Endothelial cell of umbilical vein (primary cell): Measurements from ENCODE around the gene TREML4. TPM values are rescaled to one million over a fixed set of nuclear protein-coding genes. Genes with fewer than 3 reads are reported as not detected.

ENCODE experiments used
- BruUV-seq: library from RNA; stranded (reverse); fragments of 400-500 nt; replicated peaks from 2 replicates; lab custom pipeline; 2021; lab: Mats Ljungman, UMichigan
- CTCF ChIA-PET: fragments of 300-600, 350-600 bp; sonication (Branson Sonifier 250); formaldehyde crosslinking; loops from one replicate; lab custom pipeline; 2021; ENCODE audit warnings: antibody characterized with exemption, inconsistent platforms; lab: Charles Lee
- POLR2A ChIA-PET: fragments of 300-600, 350-600 bp; sonication (Branson Sonifier 250); formaldehyde crosslinking; loops from one replicate; lab custom pipeline; 2021; ENCODE audit warnings: antibody characterized with exemption, inconsistent platforms; lab: Charles Lee
- DNase-seq: peaks from one replicate; pipeline ENCODE4 v3.0.0-alpha.2; 2011; ENCODE audit warnings: low read depth, low spot score
- FAIRE-seq: peaks from 2 replicates; lab custom pipeline; 2011; peaks lifted over from hg19 to GRCh38; lab: Jason Lieb, UNC
- H2AFZ ChIP-seq: 2 replicates; pipeline ENCODE4 v1.6.0; 2012; ENCODE audit warnings: low read depth, low read length, control low read depth, inconsistent platforms
- H3K27ac ChIP-seq: 2 replicates; pipeline ENCODE4 v1.5.1; 2011; ENCODE audit warnings: low read depth, mild to moderate bottlenecking, control low read depth, low read length, moderate library complexity; ENCODE audit not compliant: insufficient read depth
- H3K27me3 ChIP-seq, 2 experiments: 2 replicates each; pipeline versions ENCODE4 v1.6.0 to v1.6.1; 2011; ENCODE audit warnings: low read length in 2 of 2, mixed read lengths in 1 of 2; ENCODE audit not compliant: control insufficient read depth in 2 of 2, insufficient read depth in 2 of 2
- H3K36me3 ChIP-seq, 2 experiments: 2 replicates in 1 of 2; 3 replicates in 1 of 2; pipeline ENCODE4 v1.5.1; 2011; ENCODE audit warnings: low read length in 2 of 2, mild to moderate bottlenecking in 1 of 2, moderate library complexity in 1 of 2; ENCODE audit not compliant: control insufficient read depth in 2 of 2, insufficient read depth in 2 of 2; ENCODE audit errors: extremely low read depth in 1 of 2
- H3K4me1 ChIP-seq: 3 replicates; pipeline ENCODE4 v1.5.1; 2011; ENCODE audit warnings: mild to moderate bottlenecking, low read length; ENCODE audit not compliant: control insufficient read depth, insufficient read depth; ENCODE audit errors: extremely low read depth
- H3K4me2 ChIP-seq: 2 replicates; pipeline ENCODE4 v1.6.1; 2011; ENCODE audit warnings: low read length, control low read depth, mixed read lengths; ENCODE audit not compliant: insufficient read depth
- H3K4me3 ChIP-seq, 3 experiments: fragments of 200-600 bp in 1 of 3; sonication (generic), shearing (Covaris generic) in 1 of 3; replicated peaks in 1 of 3; 2 replicates each; pipeline ENCODE4 v1.5.1; 2011 to 2016; ENCODE audit warnings: control low read depth in 3 of 3, low read length in 3 of 3, mild to moderate bottlenecking in 2 of 3, inconsistent platforms in 1 of 3, low read depth in 1 of 3, moderate library complexity in 1 of 3; ENCODE audit not compliant: insufficient read depth in 1 of 3
- H3K79me2 ChIP-seq: 2 replicates; pipeline ENCODE4 v1.6.0; 2012; ENCODE audit warnings: low read length, inconsistent platforms; ENCODE audit not compliant: control insufficient read depth, insufficient read depth
- H3K9ac ChIP-seq: replicated peaks from 2 replicates; pipeline ENCODE3; 2011; ENCODE audit warnings: low read length, control low read depth; ENCODE audit not compliant: insufficient read depth; ENCODE audit errors: extremely low read depth
- H3K9me1 ChIP-seq: replicated peaks from 3 replicates; pipeline ENCODE4 v1.6.0; 2011; ENCODE audit warnings: mild to moderate bottlenecking, low read length; ENCODE audit not compliant: control insufficient read depth, insufficient read depth; ENCODE audit errors: extremely low read depth
- H3K9me3 ChIP-seq: replicated peaks from 2 replicates; pipeline ENCODE4 v1.5.1; 2012; ENCODE audit warnings: low read length, inconsistent platforms; ENCODE audit not compliant: control insufficient read depth, insufficient read depth
- H4K20me1 ChIP-seq: replicated peaks from 2 replicates; pipeline ENCODE3; 2011; ENCODE audit warnings: mild to moderate bottlenecking, low read length; ENCODE audit not compliant: control insufficient read depth, insufficient read depth; ENCODE audit errors: extremely low read depth
- CTCF ChIP-seq, 2 donors: IDR thresholded peaks; 1 replicate in 1 of 2; 2 replicates in 1 of 2; pipeline ENCODE4 v1.5.1; 2011; ENCODE audit warnings: low read length in 2 of 2, mild to moderate bottlenecking in 2 of 2, moderate library complexity in 2 of 2, control low read depth in 1 of 2, inconsistent platforms in 1 of 2, low read depth in 1 of 2; ENCODE audit not compliant: insufficient read depth in 1 of 2; ENCODE audit errors: extremely low read depth in 1 of 2
- EZH2 ChIP-seq: IDR thresholded peaks from 2 replicates; pipeline ENCODE4 v1.6.1; 2012; ENCODE audit warnings: borderline replicate concordance, low read depth, mild to moderate bottlenecking, moderate library complexity, low read length, inconsistent platforms; ENCODE audit not compliant: severe bottlenecking
- FOS ChIP-seq: IDR thresholded peaks from 2 replicates; pipeline ENCODE4 v1.6.1; 2011; ENCODE audit warnings: mild to moderate bottlenecking, low read length, moderate library complexity, borderline replicate concordance; ENCODE audit not compliant: insufficient read depth
- GATA2 ChIP-seq: IDR thresholded peaks from 2 replicates; pipeline ENCODE4 v1.7.0; 2011; ENCODE audit warnings: low read depth, mild to moderate bottlenecking, moderate library complexity, mixed read lengths, low read length; ENCODE audit not compliant: insufficient read length, insufficient read depth
- JUN ChIP-seq: IDR thresholded peaks from 2 replicates; pipeline ENCODE4 v1.6.1; 2011; ENCODE audit warnings: borderline replicate concordance, low read depth; ENCODE audit not compliant: insufficient read length, insufficient read depth
- MAX ChIP-seq: IDR thresholded peaks from 2 replicates; pipeline ENCODE4 v1.6.1; 2011; ENCODE audit not compliant: insufficient read depth, insufficient read length
- MYC ChIP-seq: IDR thresholded peaks from one replicate; pipeline ENCODE4 v1.6.1; 2011; ENCODE audit warnings: mild to moderate bottlenecking, low read depth, low read length
- POLR2A ChIP-seq: IDR thresholded peaks from 2 replicates; pipeline ENCODE4 v1.6.1; 2012; ENCODE audit warnings: low read depth, mild to moderate bottlenecking, control low read depth, low read length
- POLR2AphosphoS5 ChIP-seq: IDR thresholded peaks from 2 replicates; pipeline ENCODE4 v1.6.1; 2012; ENCODE audit warnings: low read depth, mild to moderate bottlenecking, control low read depth, low read length, moderate library complexity; ENCODE audit not compliant: insufficient read depth
- dilution Hi-C: fragments of 300-500 bp; cut with MboI; formaldehyde crosslinking; loops from one replicate; pipeline ENCODE4 v1.15.0; 2019; ENCODE audit warnings: low sequenced_read_pairs; ENCODE audit not compliant: extremely low pct_ligation_motif_present
- intact Hi-C: fragments of 100-400 bp; cut with micrococcal nuclease; formaldehyde crosslinking; loops from one replicate; pipeline ENCODE4 v1.10.0; 2022
- polyA plus RNA-seq, 4 experiments: library from polyadenylated mRNA; depleted of rRNA in 3 of 4; stranded (reverse) in 3 of 4; unstranded in 1 of 4; fragments of >200 nt; gene quantifications; 2 replicates each; pipeline versions ENCODE4 v1.2.1 to v1.2.3, GENCODE V29; 2011 to 2012; ENCODE audit warnings: missing spikeins in 1 of 4
- total RNA-seq: library from RNA; stranded (reverse); gene quantifications from 2 replicates; pipeline ENCODE4 v1.2.3, GENCODE V29; 2021

The TREML4 gene
- total and polyA plus RNA-seq, 2 donors (not counting 3 experiments of a cell fraction or from before 2014, with no cell fraction given), result not detected

- no peaks in the 10 kb centered on the region for H3K36me3 ChIP-seq
- BruUV-seq, result no TSS peak
- no peak for TF ChIP-seq EZH2
- no peak for TF ChIP-seq POLR2AphosphoS5
- no peak for TF ChIP-seq GATA2
- no peak overlapping the region for H2AFZ ChIP-seq
- dilution Hi-C loops, result no loop called here
- H3K79me2 ChIP-seq, result no peaks in the 10 kb centered on the region
- H3K4me1 ChIP-seq, result no peaks in the 10 kb centered on the region
- no peak for DNase-seq
- no peak overlapping the region for H3K4me3 ChIP-seq
- no peaks in the 10 kb centered on the region for H4K20me1 ChIP-seq
- POLR2A ChIA-PET, result no interaction called here
- no peak overlapping the region for H3K4me2 ChIP-seq
- H3K9me3 ChIP-seq, result no peaks in the 10 kb centered on the region
- H3K27me3 ChIP-seq, result peaks cover 0 to 7% of the 10 kb centered on the region in 2 experiments
- FAIRE-seq, result no peak
- intact Hi-C loops, result no loop called here
- CTCF ChIA-PET, result no interaction called here
- no peak overlapping the region for H3K27ac ChIP-seq
- no peak overlapping the region for H3K9ac ChIP-seq
- no peaks in the 10 kb centered on the region for H3K9me1 ChIP-seq
These were observed 34.3 kb upstream of the TREML4 start for GRCh38 chr6:41193884-41194283.

- Histone ChIP-seq H2AFZ (no peak overlapping the region), H4K20me1 (no peaks in the 10 kb centered on the region), H3K4me3 (no peak overlapping the region), H3K4me2 (no peak overlapping the region), H3K9me3 (no peaks in the 10 kb centered on the region), H3K9me1 (no peaks in the 10 kb centered on the region), H3K27me3 (peaks cover 0 to 7% of the 10 kb centered on the region in 2 experiments), H3K9ac (no peak overlapping the region), H3K27ac (no peak overlapping the region), H3K4me1 (no peaks in the 10 kb centered on the region), H3K36me3 (no peaks in the 10 kb centered on the region), H3K79me2 (no peaks in the 10 kb centered on the region)
- dilution Hi-C loops (no loop called here), intact Hi-C loops (no loop called here)
- BruUV-seq, result no TSS peak
- DNase-seq, result no peak
- TF ChIP-seq FOS, result no peak
- TF ChIP-seq CTCF (IDR thresholded peaks at IDR 0.05; ENCODE audit: extremely low read depth in 1 of 2, insufficient read depth in 1 of 2, low read depth in 1 of 2, low read length in 2 of 2), result no peak
- TF ChIP-seq MAX, result no peak
- TF ChIP-seq GATA2, result no peak
- no peak for TF ChIP-seq MYC
- TF ChIP-seq POLR2A, result no peak
- no peak for TF ChIP-seq POLR2AphosphoS5
- no peak for TF ChIP-seq JUN
- TF ChIP-seq EZH2, result no peak
- ChIA-PET CTCF (no interaction called here), POLR2A (no interaction called here)
- FAIRE-seq, result no peak
These were observed 33.8 kb upstream of the TREML4 start for GRCh38 chr6:41194386-41194785.
